H1 (cell line): ENCODE data around the gene ACTR2. TPM values are rescaled to one million over a fixed set of nuclear protein-coding genes. Genes with fewer than 3 reads are reported as not detected.

Experiments used
- KDM1A ChIP-seq: fragments of 200-600, 300-600 bp; sonication (generic); IDR thresholded peaks from 2 replicates; pipeline ENCODE4 v1.7.1; 2016; ENCODE audit warnings: mild to moderate bottlenecking, low read length, borderline replicate concordance
- MAFK ChIP-seq: IDR thresholded peaks from 2 replicates; pipeline ENCODE4 v1.6.1; 2012; ENCODE audit warnings: low read depth, mild to moderate bottlenecking, improper control_type of control experiment, low read length
- SP1 ChIP-seq: IDR thresholded peaks from 2 replicates; pipeline ENCODE4 v1.6.1; 2011; ENCODE audit warnings: low read depth, low read length
- SP2 ChIP-seq: IDR thresholded peaks from 2 replicates; pipeline ENCODE4 v1.6.1; 2012; ENCODE audit warnings: mild to moderate bottlenecking, low read length, inconsistent platforms
- SUZ12 ChIP-seq: fragments of 200-600 bp; sonication (generic); IDR thresholded peaks from 2 replicates; pipeline ENCODE4 v1.6.1; 2012; ENCODE audit warnings: mild to moderate bottlenecking, inconsistent platforms, low read length, moderate library complexity, mixed read lengths
- polyA plus RNA-seq, 7 experiments: library from polyadenylated mRNA; depleted of rRNA in 3 of 7; stranded (reverse) in 5 of 7; unstranded in 2 of 7; fragments of >200 nt in 5 of 7; fragments of 200-250 nt in 2 of 7; gene quantifications; 1 replicate in 5 of 7; 2 replicates in 1 of 7; 4 replicates in 1 of 7; pipeline versions ENCODE4 v1.2.1 to v1.2.3, GENCODE V29; 2011 to 2013; ENCODE audit warnings: missing spikeins in 2 of 7, mixed read lengths in 2 of 7
- total RNA-seq: library from RNA; stranded (reverse); fragmentation: NEBNext Ultra II Directional; extraction: Animal tissue kit (Norgen Biotek cat#: 25700); gene quantifications from 2 replicates; pipeline ENCODE4 v1.2.1, GENCODE V29; 2021

ACTR2 gene
- total and polyA plus RNA-seq, 2 of the 8 experiments (the other 6 are each of a cell fraction or from before 2014, with no cell fraction given), result 28.3 to 171 TPM

- TF ChIP-seq KDM1A (no peak), SP1 (no peak), SUZ12 (no peak), MAFK (no peak), SP2 (no peak)
Measured at GRCh38 chr2:65263986-65264385, 36.4 kb downstream of the ACTR2 start (continued).
